Ishikawa (cell line): ENCODE measurements around the gene REP15.

Experiments
- CEBPB ChIP-seq: IDR thresholded peaks from 2 replicates; pipeline ENCODE4 v1.6.1; 2012
- CREB1 ChIP-seq: IDR thresholded peaks from 2 replicates; pipeline ENCODE4 v1.6.1; 2012; ENCODE audit warnings: low read depth
- EGR1 ChIP-seq: IDR thresholded peaks from 2 replicates; pipeline ENCODE4 v1.6.1; 2012
- EP300 ChIP-seq: IDR thresholded peaks from 2 replicates; pipeline ENCODE4 v1.6.1; 2012; ENCODE audit warnings: borderline replicate concordance
- FOXM1 ChIP-seq: IDR thresholded peaks from 2 replicates; pipeline ENCODE4 v1.6.1; 2012; ENCODE audit warnings: low read depth, borderline replicate concordance
- MAX ChIP-seq: IDR thresholded peaks from 2 replicates; pipeline ENCODE4 v1.6.1; 2012
- NFIC ChIP-seq: IDR thresholded peaks from 2 replicates; pipeline ENCODE4 v1.6.1; 2012
- RAD21 ChIP-seq: IDR thresholded peaks from 2 replicates; pipeline ENCODE4 v1.6.1; 2012; ENCODE audit warnings: low read depth
- REST ChIP-seq: IDR thresholded peaks from 2 replicates; pipeline ENCODE4 v1.6.1; 2012; ENCODE audit warnings: low read depth, mild to moderate bottlenecking
- TAF1 ChIP-seq: IDR thresholded peaks from 2 replicates; pipeline ENCODE4 v1.6.1; 2012; ENCODE audit warnings: low read depth, mild to moderate bottlenecking
- TCF12 ChIP-seq: IDR thresholded peaks from 2 replicates; pipeline ENCODE4 v1.6.1; 2012; ENCODE audit warnings: low read depth
- TEAD4 ChIP-seq: IDR thresholded peaks from 2 replicates; pipeline ENCODE4 v1.6.1; 2012
- USF1 ChIP-seq: IDR thresholded peaks from 2 replicates; pipeline ENCODE4 v1.6.1; 2012
- YY1 ChIP-seq: IDR thresholded peaks from 2 replicates; pipeline ENCODE4 v1.6.1; 2012; ENCODE audit warnings: low read depth
- ZBTB7A ChIP-seq: IDR thresholded peaks from 2 replicates; pipeline ENCODE4 v1.6.1; 2012; ENCODE audit warnings: low read depth

REP15 gene

GRCh38 chr12:27693403-27693802, 2.8 kb upstream of the REP15 start:
- no peak for TF ChIP-seq YY1
- no peak for TF ChIP-seq TEAD4
- TF ChIP-seq USF1 = no peak
- no peak for TF ChIP-seq ZBTB7A
- TF ChIP-seq FOXM1 = no peak
- no peak for TF ChIP-seq EGR1
- TF ChIP-seq CEBPB = no peak
- no peak for TF ChIP-seq MAX
- no peak for TF ChIP-seq REST
- no peak for TF ChIP-seq TCF12
- no peak for TF ChIP-seq CREB1
- no peak for TF ChIP-seq RAD21

GRCh38 chr12:27695556-27696292, 523 bp upstream of the REP15 start:
- no peak for TF ChIP-seq USF1
- no peak for TF ChIP-seq CREB1
- TF ChIP-seq CEBPB = no peak
- no peak for TF ChIP-seq MAX
- TF ChIP-seq REST = no peak
- TF ChIP-seq TCF12 = no peak
- TF ChIP-seq RAD21 = no peak

- TF ChIP-seq REST = no peak
- TF ChIP-seq EP300 = no peak
- TF ChIP-seq CREB1 = no peak
- TF ChIP-seq EGR1 = no peak
Observed at GRCh38 chr12:27696864-27697564, 767 bp downstream of the REP15 start.

- TF ChIP-seq CEBPB = peak; percentile 47
- peak; percentile 99 for TF ChIP-seq TEAD4
- TF ChIP-seq FOXM1 = peak; percentile 90
- no peak for TF ChIP-seq YY1
- peak; percentile 90 for TF ChIP-seq RAD21
Observed at GRCh38 chr12:27703720-27704452, 7.6 kb downstream of the REP15 start.

- no peak for TF ChIP-seq TCF12
- no peak for TF ChIP-seq NFIC
- no peak for TF ChIP-seq USF1
- TF ChIP-seq ZBTB7A = no peak
- no peak for TF ChIP-seq YY1
- TF ChIP-seq CREB1 = no peak
- TF ChIP-seq MAX = no peak
- TF ChIP-seq CEBPB = no peak
- no peak for TF ChIP-seq EP300
- no peak for TF ChIP-seq TAF1
Observed at GRCh38 chr12:27705263-27705662, 9.0 kb downstream of the REP15 start.
